NCI-H2171 treated with DMSO at 0.1 percent for 48 hours (cell line): ENCODE measurements around the gene GRK3.
"Not testable (repeated sequence)": the region's sequence is repeated elsewhere in the genome, so short reads cannot be mapped to it uniquely, and the experiment has no call there.

Source experiments
- DNase-seq: peaks from one replicate; lab custom pipeline; 2025; lab: John Stamatoyannopoulos, UW

The GRK3 gene

DNA sequence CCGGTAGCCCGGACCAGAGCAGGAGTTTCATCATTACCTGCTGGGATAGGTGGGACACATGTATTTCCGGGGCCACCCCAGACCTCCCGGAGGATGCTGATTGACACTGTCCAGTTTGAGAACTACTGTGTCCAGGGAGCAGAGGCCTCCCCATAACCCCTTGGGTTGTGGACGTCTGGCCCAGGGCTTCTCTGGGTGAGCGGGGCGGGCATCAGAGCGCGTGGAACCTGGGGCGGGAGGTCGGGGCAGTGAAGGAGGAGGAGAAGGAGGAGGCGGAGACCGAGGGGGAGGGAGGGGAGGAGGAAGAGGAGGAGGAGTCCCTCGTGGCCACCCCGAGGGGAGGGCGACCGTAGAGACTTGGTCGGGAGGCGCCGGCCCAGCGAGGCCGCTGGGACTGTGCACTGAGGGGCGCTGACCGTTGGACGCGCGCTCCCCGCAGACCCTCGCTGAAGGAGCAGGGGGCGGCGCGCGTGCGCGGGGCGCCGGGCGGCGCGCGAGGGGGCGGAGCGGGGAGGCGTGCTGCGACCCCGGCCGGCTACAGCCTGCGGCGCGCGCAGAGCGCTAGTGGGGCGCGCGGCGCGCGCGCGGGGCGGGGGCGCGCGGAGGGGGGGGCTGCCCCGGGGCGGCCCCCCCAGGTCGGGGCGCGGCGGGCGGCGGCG is at the start of gene GRK3:
Gene GRK3 (plus strand): TSS at position 356 of the 659 bp plus-strand sequence. CDS start 366 bp downstream, outside the sequence.
- peak; percentile 57 for DNase-seq

DNA sequence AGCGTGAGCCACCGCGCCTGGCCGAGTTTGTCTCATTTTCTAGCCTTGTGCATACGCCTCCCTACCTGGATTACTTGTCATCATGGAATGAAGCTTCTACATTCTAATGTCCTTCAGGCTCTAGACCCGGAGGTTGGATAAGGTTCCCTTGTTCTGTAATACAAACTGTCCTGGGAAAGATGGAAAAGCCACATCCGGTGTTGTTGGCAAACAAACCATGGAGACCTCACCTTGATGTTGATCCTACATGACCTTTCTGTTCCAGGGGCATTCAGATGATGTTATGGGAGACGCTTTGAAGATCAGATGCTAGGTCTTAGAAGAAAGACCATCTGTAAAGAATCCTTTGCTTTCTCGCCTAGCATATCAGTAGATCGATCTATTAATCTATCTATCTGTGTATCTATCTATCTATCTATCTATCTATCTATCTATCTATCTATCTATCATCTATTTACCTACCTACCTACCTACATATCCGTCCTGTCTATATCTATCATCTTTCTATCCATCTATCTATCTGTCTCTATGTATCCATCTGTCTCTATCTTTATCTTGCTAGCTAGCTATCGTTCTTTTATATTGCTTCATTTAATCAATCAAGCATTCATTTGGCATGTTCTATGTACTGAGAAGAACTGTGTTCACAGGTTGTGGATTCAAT is 46.3 kb upstream of the GRK3 start:
- no peak for DNase-seq

DNA sequence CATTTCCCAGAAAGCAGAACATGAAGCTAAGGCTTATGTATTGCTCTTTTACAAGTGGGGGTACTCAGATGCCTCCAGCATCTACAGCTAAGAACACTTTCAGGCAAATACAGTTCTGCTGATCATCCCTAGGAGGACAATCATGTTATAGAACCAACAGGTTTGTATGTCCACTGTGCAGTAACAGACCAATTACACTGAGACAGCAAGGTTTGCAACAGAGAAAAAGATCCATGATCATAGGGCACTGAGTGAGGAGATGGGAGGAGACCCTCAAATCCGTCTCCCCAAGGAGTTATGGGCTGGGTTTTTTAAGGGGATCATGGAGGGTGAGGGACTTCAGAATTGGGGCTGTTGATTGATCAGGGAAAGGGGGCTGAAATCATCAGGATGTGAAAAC is 39.1 kb upstream of the GRK3 start:
- DNase-seq: no peak

DNA sequence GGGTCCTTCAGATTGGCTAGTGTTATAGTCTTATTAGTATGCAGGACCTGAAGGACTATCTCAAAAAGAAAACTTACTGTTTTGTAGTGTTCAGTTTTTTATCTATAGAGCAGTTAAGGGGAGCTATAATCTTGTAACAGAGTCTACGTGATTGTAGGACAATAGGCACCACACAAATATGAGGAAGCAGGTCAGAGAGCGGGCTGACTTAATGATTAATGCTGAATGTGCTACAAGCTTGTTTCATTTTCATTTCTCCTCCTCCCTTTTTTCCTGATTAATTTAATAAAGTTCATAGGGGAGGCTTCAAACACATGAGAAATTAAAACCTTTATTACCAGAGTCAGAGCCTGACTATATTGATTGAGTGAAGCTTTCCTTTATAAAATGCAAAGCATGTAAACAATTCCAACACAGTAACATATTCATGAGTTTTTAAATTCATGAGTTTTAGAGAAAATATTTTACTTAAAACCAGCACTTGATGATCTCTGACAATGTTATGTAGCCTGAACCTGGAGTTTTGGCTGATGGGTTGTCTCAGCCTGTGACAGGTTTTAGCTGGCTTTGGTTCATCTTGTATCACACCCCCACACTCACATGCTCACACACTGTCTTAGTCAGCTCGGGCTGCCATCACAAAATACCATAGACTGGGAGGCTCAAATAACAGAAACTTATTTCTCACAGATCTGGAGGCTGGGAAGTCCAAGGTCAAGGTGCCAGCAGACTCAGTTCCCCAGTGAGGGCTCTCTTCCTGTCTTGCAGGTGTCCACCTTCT is 38.5 kb upstream of the GRK3 start:
- not testable (repeated sequence) for DNase-seq

DNA sequence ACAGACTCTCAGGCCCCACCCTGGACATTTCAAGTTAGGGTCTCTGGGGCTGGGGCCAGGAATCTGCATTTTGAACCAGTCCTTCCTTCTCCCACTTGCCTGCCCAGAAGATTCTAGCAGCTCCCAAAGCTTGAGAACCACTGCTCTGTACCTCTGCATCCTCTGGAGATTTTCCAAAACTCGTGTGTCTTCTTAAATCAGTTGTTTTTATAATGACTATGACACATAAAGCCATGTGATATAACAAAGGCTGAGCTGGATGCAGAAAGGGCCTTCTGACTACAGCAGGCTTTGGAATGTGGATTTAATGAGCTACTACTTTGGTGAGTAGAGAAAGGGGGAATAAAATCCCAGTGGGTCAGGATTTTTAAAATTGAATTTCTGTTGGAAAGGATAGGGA is 37.5 kb upstream of the GRK3 start:
- DNase-seq: not testable (repeated sequence)

DNA sequence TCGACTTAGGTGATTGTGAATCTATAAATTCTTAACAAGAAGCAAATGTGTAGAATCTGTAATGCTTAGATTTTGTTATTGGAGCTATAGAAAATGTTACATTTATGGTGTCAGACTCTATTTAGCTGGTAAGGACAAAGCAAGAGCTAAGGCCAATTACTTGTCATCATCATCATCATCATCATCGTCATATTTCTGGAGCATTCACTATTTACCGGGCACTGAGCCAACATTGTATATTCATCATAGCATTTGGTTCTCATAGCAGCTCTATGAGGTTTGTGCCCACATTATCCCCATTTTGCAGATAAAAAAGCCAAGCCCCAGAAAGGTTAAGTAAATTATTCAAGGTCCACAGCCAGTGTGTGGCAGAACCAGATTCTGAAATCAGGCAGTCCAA is 36.4 kb upstream of the GRK3 start:
- DNase-seq: not testable (repeated sequence)

DNA sequence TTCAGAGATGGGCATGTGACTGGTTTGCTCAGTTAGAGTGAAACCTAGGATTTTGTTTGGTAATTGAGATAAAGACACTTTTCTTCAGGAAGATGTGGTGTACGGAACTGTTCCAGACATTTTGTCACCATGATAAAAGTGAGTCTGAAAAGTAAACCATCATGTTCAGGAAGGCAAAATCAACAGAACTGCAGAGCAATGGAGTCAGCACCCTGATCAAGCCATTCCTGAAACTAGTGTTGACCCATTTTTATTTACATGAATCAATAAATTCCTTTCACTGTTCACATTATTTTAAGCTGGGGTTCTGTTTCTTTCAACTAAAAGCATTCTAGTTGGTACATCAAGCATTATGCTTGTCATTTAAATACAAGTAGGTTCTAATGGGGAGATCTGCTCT is 35.4 kb upstream of the GRK3 start:
- not testable (repeated sequence) for DNase-seq

DNA sequence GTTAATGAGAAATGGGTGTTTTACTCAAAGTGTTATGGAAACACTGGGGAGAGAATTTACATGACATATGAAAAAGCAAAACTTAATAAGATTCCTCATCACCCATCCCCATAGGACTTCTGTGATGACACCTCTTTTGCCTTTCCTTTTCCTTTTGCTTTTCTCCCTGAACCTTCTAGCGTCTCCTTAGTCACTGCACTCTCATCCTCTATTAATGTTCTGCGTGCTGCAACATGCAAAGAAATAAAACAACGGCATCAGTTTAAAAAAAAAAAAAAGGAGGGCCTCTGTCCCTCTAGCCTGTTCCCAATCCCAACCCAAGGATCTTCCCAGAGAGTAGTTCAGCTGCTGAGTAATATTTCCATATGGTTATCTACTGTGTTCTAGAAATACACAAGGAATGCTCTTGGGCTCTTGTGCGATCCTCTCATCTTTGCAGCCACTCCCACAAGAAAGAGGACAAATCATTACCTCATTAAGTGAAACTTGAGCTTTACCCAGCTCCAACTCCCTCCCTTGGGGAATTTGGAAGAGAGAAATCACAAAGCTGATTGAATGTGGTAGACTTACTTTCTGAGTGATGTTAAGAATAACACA is 34.8 kb upstream of the GRK3 start:
- DNase-seq: peak; percentile 62

DNA sequence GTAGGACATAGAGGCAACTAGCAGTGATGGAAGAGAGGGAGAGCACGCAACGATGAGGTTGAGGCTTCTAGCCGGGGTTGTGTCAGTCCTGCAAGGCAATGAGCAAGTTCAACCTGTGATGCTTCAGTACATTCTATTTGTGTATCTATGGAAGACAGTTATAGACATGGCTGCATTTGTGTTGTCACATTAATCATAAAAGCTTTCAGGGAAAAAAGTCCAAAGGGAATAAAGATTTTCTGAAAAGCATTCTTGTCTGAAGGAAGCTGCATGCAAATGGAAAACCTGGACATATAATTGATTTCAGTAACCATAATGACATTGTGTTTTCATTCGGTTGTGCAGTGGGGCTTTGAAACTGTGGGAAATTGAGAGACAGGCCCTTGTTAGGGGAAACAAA is 32.8 kb upstream of the GRK3 start:
- not testable (repeated sequence) for DNase-seq

DNA sequence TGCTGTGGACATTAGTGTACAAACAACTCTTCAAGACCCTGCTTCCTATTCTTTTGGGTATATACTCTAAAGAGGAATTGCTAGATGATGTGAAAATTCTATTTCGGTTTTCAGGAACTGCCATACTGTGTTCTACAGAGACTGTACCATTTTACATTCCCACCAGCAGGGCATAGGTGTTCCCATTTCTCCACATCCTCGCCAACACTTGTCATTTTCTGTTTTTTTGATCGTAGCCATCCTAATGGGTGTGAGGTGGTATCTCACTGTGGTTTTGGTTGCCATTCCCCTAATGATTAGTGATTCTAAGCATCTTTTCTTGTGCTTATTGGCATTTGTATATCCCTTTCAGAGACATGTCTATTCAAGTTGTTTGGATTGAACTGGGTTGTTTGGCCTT is 29.8 kb upstream of the GRK3 start:
- DNase-seq: no peak

DNA sequence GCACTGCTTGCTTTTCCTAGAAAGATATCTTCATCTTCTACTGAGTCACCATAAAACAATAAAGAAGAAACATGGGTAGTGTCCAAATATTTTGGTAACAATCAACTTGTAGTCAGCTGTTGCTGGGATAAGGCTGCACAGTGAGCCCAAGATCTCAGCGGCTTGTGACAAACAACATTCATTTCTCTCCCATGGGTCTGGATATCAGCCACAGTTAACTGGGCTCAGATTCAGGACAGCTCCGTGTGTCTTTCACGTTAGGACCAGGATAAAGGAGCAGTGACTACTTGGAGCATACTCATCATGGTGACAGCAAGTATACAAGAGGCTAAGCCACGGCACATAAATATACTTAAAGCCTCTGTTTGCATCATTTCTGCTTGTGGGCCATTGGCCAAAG is 27.9 kb upstream of the GRK3 start:
- DNase-seq: no peak

DNA sequence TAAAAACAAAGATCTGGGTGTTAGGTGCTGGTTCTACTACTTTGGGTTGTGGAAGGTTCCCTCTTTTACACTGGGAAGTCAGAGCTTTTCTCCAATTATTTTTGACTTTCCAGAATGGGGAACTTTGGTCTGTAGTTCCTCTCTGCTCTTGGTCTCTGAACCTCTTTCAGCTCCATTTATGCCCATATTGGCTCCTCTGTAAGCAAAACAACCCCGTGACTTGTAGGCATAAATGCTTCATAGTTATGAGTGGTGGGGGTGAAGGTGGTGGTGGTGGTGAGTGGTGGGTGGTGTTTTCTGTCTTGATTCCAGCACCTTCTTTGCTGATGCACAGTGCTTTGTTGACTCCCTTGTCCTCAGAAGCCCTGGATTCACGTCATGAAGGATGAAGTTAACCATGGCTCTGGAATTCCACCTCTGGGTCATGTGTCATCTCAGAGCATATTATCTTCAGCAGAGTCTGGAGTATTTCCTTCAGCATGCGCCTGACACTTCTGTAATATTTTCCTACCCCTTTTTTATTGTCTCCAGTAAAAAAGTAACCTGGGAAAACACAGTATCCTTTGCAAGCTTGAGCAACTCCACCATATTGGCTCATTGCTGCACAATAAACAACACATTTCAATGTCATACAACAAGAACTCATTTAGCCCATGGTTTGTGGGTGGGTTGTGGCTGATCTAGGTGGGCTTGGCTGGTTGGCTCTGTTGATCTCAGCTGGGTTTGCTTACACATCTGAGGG is 24.1 kb upstream of the GRK3 start:
- DNase-seq: no peak

DNA sequence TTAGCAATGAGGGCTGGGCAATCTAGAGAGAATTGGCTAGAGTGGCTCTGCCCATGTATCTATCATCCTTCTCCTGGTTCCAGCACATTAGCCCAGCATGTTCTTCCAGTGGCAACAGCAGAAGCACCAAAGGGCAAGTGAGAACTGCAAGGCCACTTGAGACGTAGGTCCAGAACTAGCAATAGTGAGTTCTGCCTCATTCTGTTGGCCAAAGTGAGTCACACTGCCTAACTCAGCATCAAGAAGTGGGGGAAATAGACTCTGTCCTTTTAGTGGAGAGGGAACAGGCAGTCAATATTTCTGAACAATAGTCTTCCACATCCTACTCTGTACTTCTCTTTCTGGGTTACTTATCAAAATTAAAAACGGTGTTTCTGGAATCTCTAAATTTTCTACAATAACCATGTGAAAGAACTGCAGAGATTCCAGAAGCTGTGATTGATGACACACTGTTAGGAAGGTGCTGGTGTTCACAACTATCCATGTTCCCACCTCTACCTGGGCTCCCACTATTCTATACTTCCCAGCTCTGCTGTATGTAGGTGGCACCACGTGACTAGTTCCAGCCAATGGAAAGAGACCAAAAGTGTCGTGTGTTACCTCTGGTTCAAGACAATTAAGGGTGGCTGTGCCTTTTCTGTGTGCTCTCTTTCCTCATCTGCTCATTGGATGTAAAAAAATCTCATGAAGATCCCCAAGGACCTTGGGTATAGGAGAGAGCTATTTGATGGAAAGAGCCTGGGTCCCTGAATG is 23.4 kb upstream of the GRK3 start:
- DNase-seq: no peak

DNA sequence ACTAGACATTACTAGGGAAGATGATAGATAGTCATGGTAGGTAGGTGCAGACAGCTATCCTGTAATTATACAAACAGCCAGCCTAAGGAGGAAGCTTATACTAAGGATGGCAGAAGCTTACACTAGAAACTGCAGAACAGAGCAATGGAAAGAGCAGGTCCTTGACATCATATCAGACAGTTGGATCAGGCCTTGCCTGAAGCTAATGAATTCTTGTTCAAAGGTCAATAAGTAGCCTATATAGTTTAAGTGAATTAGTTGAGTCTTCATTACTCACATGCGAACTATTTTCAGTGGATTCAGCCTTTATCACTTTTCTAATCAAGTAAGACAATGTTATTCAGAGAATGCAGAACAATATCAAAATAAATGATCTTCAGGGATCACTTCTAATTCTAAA is 22.3 kb upstream of the GRK3 start:
- DNase-seq: no peak

DNA sequence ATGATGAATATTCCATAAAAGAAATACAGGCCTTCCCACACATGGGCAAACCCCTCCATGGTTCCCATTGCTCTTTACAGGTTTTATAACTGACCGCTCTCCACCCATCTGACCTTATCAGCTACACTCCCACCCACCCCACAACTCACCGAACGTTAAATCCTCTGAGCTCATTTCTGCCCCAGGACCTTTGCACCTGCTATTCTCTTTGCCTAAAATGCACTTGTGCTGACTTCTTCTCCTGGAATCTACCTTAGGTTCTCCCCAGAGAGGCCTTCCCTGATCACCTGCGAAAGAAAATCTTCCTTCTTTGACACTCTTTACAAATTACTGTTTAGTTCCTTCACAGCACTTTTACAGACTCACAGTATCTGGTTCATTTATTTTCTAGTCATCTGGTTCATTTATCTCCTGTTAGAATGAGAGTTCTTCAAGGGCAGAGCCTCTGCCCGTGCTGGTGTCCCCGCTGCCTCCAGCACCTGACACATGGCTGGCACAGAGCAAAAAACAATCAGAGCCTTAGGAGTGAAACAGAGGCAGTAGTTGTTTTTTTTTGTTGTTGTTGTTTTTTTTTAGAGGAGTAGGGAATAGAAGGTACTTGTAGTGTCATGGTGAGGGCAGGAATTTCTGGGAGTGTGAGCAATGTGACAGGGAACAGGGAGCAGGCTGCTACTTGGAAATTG is 21.6 kb upstream of the GRK3 start:
- no peak for DNase-seq

DNA sequence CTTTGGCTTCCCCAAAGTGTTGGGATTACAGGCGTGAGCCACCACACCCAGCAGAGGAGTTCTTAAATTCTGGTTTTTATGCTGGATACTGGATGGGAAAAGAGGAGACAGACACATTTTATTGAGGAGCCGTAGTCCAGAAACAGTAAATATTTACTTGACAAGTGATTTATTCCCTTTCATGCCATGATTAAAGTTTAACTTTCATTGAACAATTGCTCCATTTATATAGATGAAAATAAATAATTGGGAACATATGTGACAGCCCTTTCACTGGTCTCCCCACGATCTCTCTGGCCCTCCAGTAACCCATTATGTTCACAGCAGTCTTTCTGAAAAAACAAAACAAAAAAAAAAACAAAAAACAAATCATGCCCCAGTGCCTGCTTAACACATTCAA is 19.3 kb upstream of the GRK3 start:
- DNase-seq: no peak

DNA sequence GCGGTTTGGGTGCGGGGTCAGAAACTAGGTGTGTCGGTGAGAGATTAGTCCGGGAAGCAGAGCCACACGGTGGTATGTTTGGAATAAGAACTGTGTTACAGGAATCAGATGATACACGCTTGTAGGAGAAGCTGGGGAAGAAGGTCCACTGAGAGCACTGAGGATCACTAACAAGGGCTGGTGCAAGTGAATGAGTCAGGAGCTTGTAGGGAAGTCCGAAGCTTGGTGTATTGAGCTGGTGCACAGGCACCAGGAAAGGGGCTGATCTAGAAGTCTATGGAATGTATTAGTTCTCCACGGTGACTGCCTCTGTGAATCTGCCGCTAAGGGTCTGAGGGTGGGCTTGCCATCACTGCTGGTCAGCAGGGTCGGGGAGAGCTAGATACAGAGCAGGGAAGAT is 18.8 kb upstream of the GRK3 start:
- DNase-seq: no peak

DNA sequence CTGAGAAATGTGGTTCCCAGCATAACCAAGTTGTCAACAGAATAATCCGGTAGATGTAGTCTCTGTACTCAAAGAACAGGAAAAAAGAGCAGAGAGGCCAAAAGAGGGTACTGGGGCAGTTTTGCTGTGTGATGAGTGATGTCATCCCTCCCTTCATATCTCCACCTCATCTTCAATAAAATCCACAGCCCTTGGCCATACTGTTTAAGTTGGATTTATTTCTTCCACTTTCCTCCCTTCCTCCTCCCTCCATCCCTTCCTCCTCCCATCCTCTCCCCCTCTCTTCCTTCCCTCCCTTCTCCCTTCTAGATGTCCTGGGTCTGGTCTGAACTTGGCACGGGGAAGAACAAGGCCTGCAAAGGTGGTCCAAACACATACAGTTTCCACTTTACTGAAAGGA is 18.2 kb upstream of the GRK3 start:
- DNase-seq: no peak

DNA sequence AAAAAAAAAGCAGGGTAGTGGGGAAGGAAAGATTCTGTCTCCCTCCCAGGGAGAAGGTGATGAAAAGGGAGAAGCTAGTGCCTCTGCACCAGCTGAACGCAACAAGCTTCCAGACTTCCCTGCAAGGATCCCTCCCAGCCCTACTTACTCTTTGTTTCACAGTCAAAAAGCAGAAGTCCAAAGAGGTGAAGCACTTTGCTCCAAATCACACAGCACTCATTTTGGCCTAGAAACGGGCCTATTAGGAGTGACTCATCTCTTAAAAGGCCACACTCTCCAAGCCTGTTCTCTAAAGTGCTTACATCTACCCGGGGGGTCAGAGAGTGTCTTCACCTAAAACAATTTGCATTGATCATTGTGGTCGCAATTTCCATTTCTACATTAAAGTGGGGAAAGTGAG is 17.7 kb upstream of the GRK3 start:
- DNase-seq: no peak

DNA sequence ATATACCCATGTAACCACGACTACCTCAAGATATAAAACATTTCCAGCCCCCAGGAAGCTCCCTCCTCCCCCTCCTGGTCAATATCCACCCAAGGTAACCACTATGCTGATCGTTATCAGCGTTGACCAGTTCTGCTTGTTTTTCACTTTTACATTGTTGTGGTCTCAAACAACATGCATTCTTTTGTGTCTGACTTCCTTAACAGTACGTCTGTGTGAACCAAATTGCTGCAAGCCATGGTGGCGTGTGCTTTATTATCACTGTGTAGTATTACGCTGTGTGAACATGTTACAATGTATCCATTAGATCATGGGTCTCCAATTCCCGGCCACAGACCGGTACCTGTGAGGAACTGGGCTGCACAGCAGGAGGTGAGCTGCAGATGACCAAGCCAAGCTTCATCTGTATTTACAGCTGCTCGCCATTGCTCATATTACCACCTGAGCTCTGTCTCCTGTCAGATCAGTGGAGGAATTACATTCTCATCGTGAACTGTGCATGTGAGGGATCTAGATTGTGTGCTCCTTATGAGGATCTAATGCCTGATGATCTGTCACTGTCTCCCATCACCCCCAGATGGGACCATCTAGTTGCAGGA is 15.5 kb upstream of the GRK3 start:
- no peak for DNase-seq
